Spleen (tissue), 11 donors: Measurements from ENCODE around the gene OR8B3. TPM values are rescaled to one million over a fixed set of nuclear protein-coding genes. Genes with fewer than 3 reads are reported as not detected.

ENCODE experiments used
- DNase-seq: peaks from one replicate; pipeline ENCODE4 v3.0.0-alpha.2; 2020
- H3K27ac ChIP-seq, 8 donors: fragments of 200-600 bp; sonication (generic) in 7 of 8; 1 replicate in 4 of 8; 2 replicates in 4 of 8; pipeline versions ENCODE4 v1.5.0 to v1.8.0; 2016 to 2021; ENCODE audit warnings: inconsistent platforms in 4 of 8, mild to moderate bottlenecking in 4 of 8, moderate library complexity in 1 of 8
- H3K27me3 ChIP-seq, 7 donors: fragments of 200-600 bp; sonication (generic) in 6 of 7; replicated peaks in 1 of 7; 1 replicate in 4 of 7; 2 replicates in 3 of 7; pipeline versions ENCODE4 v1.5.0 to v1.8.0; 2016 to 2021; ENCODE audit warnings: inconsistent platforms in 3 of 7, mild to moderate bottlenecking in 1 of 7
- H3K36me3 ChIP-seq, 6 donors: fragments of 200-600 bp; sonication (generic) in 5 of 6; 1 replicate in 4 of 6; 2 replicates in 2 of 6; pipeline versions ENCODE4 v1.5.0 to v1.8.0; 2016 to 2021; ENCODE audit warnings: inconsistent platforms in 2 of 6
- H3K4me1 ChIP-seq, 6 donors: fragments of 200-600 bp; sonication (generic) in 5 of 6; 1 replicate in 3 of 6; 2 replicates in 3 of 6; pipeline versions ENCODE4 v1.5.0 to v1.8.0; 2016 to 2021; ENCODE audit warnings: inconsistent platforms in 3 of 6
- H3K4me3 ChIP-seq, 8 donors: fragments of 200-600 bp; sonication (generic) in 7 of 8; 1 replicate in 4 of 8; 2 replicates in 4 of 8; pipeline versions ENCODE4 v1.5.0 to v1.8.0; 2016 to 2021; ENCODE audit warnings: inconsistent platforms in 4 of 8, mild to moderate bottlenecking in 4 of 8, moderate library complexity in 2 of 8
- H3K9me3 ChIP-seq, 8 donors: fragments of 200-600 bp; sonication (generic) in 7 of 8; 1 replicate in 4 of 8; 2 replicates in 4 of 8; pipeline versions ENCODE4 v1.5.0 to v1.8.0; 2016 to 2021; ENCODE audit warnings: inconsistent platforms in 4 of 8
- CTCF ChIP-seq, 11 experiments: fragments of 200-600 bp in 7 of 11; fragments of 450-650 bp in 4 of 11; sonication (generic) in 4 of 11; IDR thresholded peaks in 8 of 11; conservative IDR thresholded peaks in 3 of 11; 1 replicate in 7 of 11; 2 replicates in 4 of 11; pipeline versions ENCODE4 v1.4.0 to v1.8.0; 2016 to 2021; ENCODE audit warnings: antibody characterized with exemption in 11 of 11, inconsistent platforms in 4 of 11, mild to moderate bottlenecking in 1 of 11
- POLR2A ChIP-seq, 3 donors: fragments of 450-650 bp; IDR thresholded peaks; one replicate each; pipeline ENCODE4 v1.5.1; 2017; ENCODE audit warnings: antibody characterized with exemption in 3 of 3, mild to moderate bottlenecking in 1 of 3
- POLR2AphosphoS5 ChIP-seq, 3 donors: sonication (generic); formaldehyde crosslinking; IDR thresholded peaks; one replicate each; pipeline ENCODE4 v1.5.1; 2017; ENCODE audit warnings: antibody characterized with exemption in 3 of 3
- WGBS, 5 donors: extraction: QIAGEN DNeasy Blood & Tissue Kit in 3 of 5; methylation state at CpG; one replicate each; pipeline versions ENCODE4 v1.1.5 to v1.1.7; 2013 to 2018; 5-methylcytosine and 5-hydroxymethylcytosine counted together
- intact Hi-C: fragments of 100-400 bp; cut with DNase I; formaldehyde crosslinking; loops from one replicate; pipeline ENCODE4 v1.15.0; 2023; ENCODE audit warnings: low total_unique reads
- polyA plus RNA-seq, 3 donors: library from polyadenylated mRNA; stranded (reverse); fragments of 200-250 nt; gene quantifications; one replicate each; pipeline ENCODE4 v1.2.1, GENCODE V29; 2013
- total RNA-seq, 7 donors: library from RNA; depleted of rRNA in 3 of 7; stranded (reverse); fragments of >200 nt in 3 of 7; fragmentation: NEBNext Ultra II Directional in 4 of 7; extraction: Animal tissue kit (Norgen Biotek cat#: 25700) in 4 of 7; gene quantifications; one replicate each; pipeline versions ENCODE4 v1.1.0 to v1.2.1, GENCODE V29; 2016 to 2021
- donor health status: healthy with polysubstance abuse.
- donor health status: DM: no; HTN: no; CAD: no; lungs with moderate emphysema.
- donor health status: DM: no; HTN: no; CAD: no.
- donor health status: Bipolar disorder and iron deficiency.
- donor health status: healthy.
- donor health status: DM: no; HTN: no; CAD: no.
- donor health status: DM: yes; HTN: yes; CAD: no.

OR8B3 gene
- total and polyA plus RNA-seq, 10 donors: not detected

- Histone ChIP-seq H3K9me3 (no peaks in the 10 kb centered on the region), H3K36me3 (no peaks in the 10 kb centered on the region), H3K27ac (no peak overlapping the region), H3K27me3 (no peaks in the 10 kb centered on the region), H3K4me1 (no peaks in the 10 kb centered on the region), H3K4me3 (no peak overlapping the region)
- TF ChIP-seq POLR2AphosphoS5 (IDR thresholded peaks at IDR 0.05): no peak
- no peak for TF ChIP-seq POLR2A (IDR thresholded peaks at IDR 0.05)
- TF ChIP-seq CTCF (IDR thresholded peaks at IDR 0.05 in 8 of 11, conservative IDR thresholded peaks at IDR 0.05 in 3 of 11): no peak
- intact Hi-C loops: no loop called here
- 86 to 96% (median 94%) methylated on average over 2 of the region's 2 CpGs for WGBS, 5 donors
- no peak for DNase-seq
Observed at GRCh38 chr11:124380585-124380984, 18.2 kb downstream of the OR8B3 start.

GRCh38 chr11:124376280-124376679 lies 22.5 kb downstream of the OR8B3 start:
- no peak for DNase-seq
- H3K4me1 ChIP-seq: no peaks in the 10 kb centered on the region
- no peak overlapping the region for H3K27ac ChIP-seq
- WGBS, 5 donors: 62 to 89% (median 80%) methylated on average over 3 of the region's 3 CpGs
- intact Hi-C loops: no loop called here
- no peaks in the 10 kb centered on the region for H3K27me3 ChIP-seq
- no peaks in the 10 kb centered on the region for H3K36me3 ChIP-seq
- no peaks in the 10 kb centered on the region for H3K9me3 ChIP-seq
- no peak overlapping the region for H3K4me3 ChIP-seq
- TF ChIP-seq CTCF (IDR thresholded peaks at IDR 0.05 in 8 of 11, conservative IDR thresholded peaks at IDR 0.05 in 3 of 11) (no peak), POLR2A (IDR thresholded peaks at IDR 0.05) (no peak), POLR2AphosphoS5 (IDR thresholded peaks at IDR 0.05) (no peak)

GRCh38 chr11:124359566-124359965 lies 39.3 kb downstream of the OR8B3 start:
- 16 to 25% (median 22%) methylated on average over 2 of the region's 2 CpGs for WGBS, 5 donors
- H3K36me3 ChIP-seq: no peaks in the 10 kb centered on the region
- intact Hi-C loops: no loop called here
- H3K27ac ChIP-seq: no peak overlapping the region
- no peaks in the 10 kb centered on the region for H3K9me3 ChIP-seq
- no peaks in the 10 kb centered on the region for H3K4me1 ChIP-seq
- TF ChIP-seq POLR2AphosphoS5 (IDR thresholded peaks at IDR 0.05) (no peak), POLR2A (IDR thresholded peaks at IDR 0.05) (no peak), CTCF (IDR thresholded peaks at IDR 0.05 in 8 of 11, conservative IDR thresholded peaks at IDR 0.05 in 3 of 11) (no peak)
- no peaks in the 10 kb centered on the region for H3K27me3 ChIP-seq
- H3K4me3 ChIP-seq: no peak overlapping the region
- DNase-seq: no peak

- DNase-seq: no peak
- intact Hi-C loops: no loop called here
- H3K27ac ChIP-seq: no peak overlapping the region
- no peak overlapping the region for H3K4me3 ChIP-seq
- H3K36me3 ChIP-seq: no peaks in the 10 kb centered on the region
- WGBS, 5 donors: 25 to 71% (median 40%) methylated on average over 3 of the region's 3 CpGs
- no peaks in the 10 kb centered on the region for H3K4me1 ChIP-seq
- H3K9me3 ChIP-seq: peaks cover 0 to 12% (median 10%) of the 10 kb centered on the region in 8 donors
- TF ChIP-seq CTCF (IDR thresholded peaks at IDR 0.05 in 8 of 11, conservative IDR thresholded peaks at IDR 0.05 in 3 of 11): no peak
- TF ChIP-seq POLR2AphosphoS5 (IDR thresholded peaks at IDR 0.05): no peak
- TF ChIP-seq POLR2A (IDR thresholded peaks at IDR 0.05): no peak
- no peaks in the 10 kb centered on the region for H3K27me3 ChIP-seq
Observed at GRCh38 chr11:124346311-124346955, 52.4 kb downstream of the OR8B3 start.

Other genes with a start within 250 kb of the OR8B3 start
- not detected for gene OR10D3, start 215.7 kb downstream of the OR8B3 start, total RNA-seq
- gene OR10D3, start 215.7 kb downstream of the OR8B3 start, polyA plus RNA-seq: not detected
- not detected for gene OR8G1, start 157.9 kb downstream of the OR8B3 start, total RNA-seq
- gene OR8G1, start 157.9 kb downstream of the OR8B3 start, polyA plus RNA-seq: not detected
- gene OR8G5, start 142.6 kb downstream of the OR8B3 start, total RNA-seq: not detected
- not detected for gene OR8G5, start 142.6 kb downstream of the OR8B3 start, polyA plus RNA-seq
- not detected for gene OR8D1, start 85.1 kb downstream of the OR8B3 start, total RNA-seq
- gene OR8D1, start 85.1 kb downstream of the OR8B3 start, polyA plus RNA-seq: not detected
- gene OR8D2, start 78.8 kb downstream of the OR8B3 start, total RNA-seq: not detected
- gene OR8D2, start 78.8 kb downstream of the OR8B3 start, polyA plus RNA-seq: not detected
- not detected for gene OR8B2, start 14.5 kb downstream of the OR8B3 start, total RNA-seq
- gene OR8B2, start 14.5 kb downstream of the OR8B3 start, polyA plus RNA-seq: not detected
- not detected for gene OR8B4, start 25.8 kb upstream of the OR8B3 start, total RNA-seq
- gene OR8B4, start 25.8 kb upstream of the OR8B3 start, polyA plus RNA-seq: not detected
- not detected for gene OR8B8, start 46.7 kb upstream of the OR8B3 start, total RNA-seq
- gene OR8B8, start 46.7 kb upstream of the OR8B3 start, polyA plus RNA-seq: not detected
- gene OR8B12, start 144.6 kb upstream of the OR8B3 start, total RNA-seq: not detected
- gene OR8B12, start 144.6 kb upstream of the OR8B3 start, polyA plus RNA-seq: not detected
- gene OR8A1, start 171.0 kb upstream of the OR8B3 start, total RNA-seq: not detected
- not detected for gene OR8A1, start 171.0 kb upstream of the OR8B3 start, polyA plus RNA-seq
- not detected for gene PANX3, start 212.4 kb upstream of the OR8B3 start, total RNA-seq
- not detected for gene PANX3, start 212.4 kb upstream of the OR8B3 start, polyA plus RNA-seq
- 10 to 100 TPM; 37.4 to 65.0 (median 47.5) TPM for gene TBRG1, start 223.8 kb upstream of the OR8B3 start, total RNA-seq
- gene TBRG1, start 223.8 kb upstream of the OR8B3 start, polyA plus RNA-seq: 10 to 100 TPM; 23.3 to 51.5 (median 33.6) TPM